Measurements from ENCODE around the gene PANK2. TPM values are rescaled to one million over a fixed set of nuclear protein-coding genes. Genes with fewer than 3 reads are reported as not detected.

PANK2 gene
- polyA plus RNA-seq, 3 donors: 11.8 to 28.5 (median 22.9) TPM

DNA sequence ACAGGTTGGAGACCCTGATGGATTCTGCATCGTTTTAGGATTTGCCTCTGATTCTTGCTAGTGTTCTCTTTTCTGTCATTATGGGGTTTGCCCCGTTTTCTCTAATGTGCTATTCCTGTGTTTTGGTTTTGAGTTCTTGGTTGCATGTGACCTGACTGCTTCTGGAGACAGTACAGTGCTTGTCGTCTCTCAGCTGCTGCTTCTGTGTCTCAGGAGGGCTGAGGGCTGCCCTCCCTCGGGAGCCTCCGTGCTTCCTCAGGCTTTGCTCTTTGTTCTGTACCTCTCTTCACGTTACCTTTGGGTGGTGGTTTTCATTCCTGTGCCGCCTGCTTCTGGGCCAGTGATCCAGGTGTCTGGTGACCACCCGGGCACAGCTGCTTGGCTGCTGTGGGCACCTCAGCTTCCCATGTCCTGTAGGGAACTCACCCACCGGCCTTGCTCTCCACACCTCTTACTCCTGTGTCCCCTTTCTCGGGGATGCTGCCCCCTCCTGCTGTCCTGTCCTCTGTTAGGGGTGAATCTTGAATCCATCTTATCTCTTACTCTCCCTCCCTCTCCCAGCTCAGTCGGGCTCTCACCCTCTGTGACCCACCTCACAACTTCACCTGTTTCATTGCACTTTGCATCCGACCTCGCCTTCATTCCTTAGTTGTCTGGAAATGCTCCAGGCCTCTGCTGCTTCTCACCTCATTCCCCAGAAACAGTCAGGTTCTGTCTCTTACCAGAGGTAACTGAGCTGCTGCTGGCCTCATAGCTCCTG, 33.2 kb downstream of the PANK2 start:
- WGBS, 3 donors: 79 to 83% (median 82%) methylated on average over 13 of the region's 13 CpGs
- H3K27ac ChIP-seq (ENCODE audit: low read depth, low read length): no peak overlapping the region

DNA sequence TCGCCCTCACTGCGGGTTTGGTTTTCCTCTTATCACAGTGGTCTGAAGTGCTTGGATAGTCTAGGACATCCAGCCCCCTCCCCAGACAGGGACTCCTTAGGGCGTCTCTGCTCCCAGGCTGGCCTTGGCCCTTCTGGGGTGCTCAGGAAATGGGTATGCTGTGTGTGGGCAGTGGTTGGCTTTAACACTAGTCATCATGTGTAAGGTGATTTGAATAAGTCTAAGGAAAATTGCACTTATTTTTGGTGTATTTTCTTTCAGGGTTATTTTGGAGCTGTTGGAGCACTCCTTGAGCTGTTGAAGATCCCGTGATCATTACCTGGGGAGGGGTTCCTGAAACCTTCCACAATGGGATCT, 33.8 kb downstream of the PANK2 start:
- WGBS, 3 donors: 91 to 97% (median 93%) methylated on average over 4 of the region's 4 CpGs
- H3K27ac ChIP-seq (ENCODE audit: low read depth, low read length): no peak overlapping the region

DNA sequence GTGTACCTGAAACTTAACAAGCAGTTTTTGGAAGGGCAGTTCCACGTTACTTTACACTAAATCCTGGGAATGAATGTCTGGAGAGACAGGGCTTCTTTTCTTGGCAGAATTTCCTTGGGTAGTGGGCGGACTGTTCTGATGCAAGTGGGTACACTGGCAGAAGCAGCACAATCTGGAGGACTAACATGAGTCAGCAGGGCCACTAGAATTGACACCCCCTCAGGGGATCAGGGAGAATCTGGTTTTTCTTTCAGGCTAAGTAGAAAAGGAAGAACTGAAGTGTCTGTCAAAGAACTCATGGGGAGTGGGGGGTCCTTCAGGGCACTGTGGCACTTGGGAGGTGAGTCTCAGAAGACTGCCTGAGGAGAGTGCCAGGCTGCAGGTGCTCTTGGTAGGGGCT, 34.6 kb downstream of the PANK2 start:
- H3K27ac ChIP-seq (ENCODE audit: low read depth, low read length): no peak overlapping the region
- 66 to 89% (median 76%) methylated on average over 2 of the region's 2 CpGs for WGBS, 3 donors

DNA sequence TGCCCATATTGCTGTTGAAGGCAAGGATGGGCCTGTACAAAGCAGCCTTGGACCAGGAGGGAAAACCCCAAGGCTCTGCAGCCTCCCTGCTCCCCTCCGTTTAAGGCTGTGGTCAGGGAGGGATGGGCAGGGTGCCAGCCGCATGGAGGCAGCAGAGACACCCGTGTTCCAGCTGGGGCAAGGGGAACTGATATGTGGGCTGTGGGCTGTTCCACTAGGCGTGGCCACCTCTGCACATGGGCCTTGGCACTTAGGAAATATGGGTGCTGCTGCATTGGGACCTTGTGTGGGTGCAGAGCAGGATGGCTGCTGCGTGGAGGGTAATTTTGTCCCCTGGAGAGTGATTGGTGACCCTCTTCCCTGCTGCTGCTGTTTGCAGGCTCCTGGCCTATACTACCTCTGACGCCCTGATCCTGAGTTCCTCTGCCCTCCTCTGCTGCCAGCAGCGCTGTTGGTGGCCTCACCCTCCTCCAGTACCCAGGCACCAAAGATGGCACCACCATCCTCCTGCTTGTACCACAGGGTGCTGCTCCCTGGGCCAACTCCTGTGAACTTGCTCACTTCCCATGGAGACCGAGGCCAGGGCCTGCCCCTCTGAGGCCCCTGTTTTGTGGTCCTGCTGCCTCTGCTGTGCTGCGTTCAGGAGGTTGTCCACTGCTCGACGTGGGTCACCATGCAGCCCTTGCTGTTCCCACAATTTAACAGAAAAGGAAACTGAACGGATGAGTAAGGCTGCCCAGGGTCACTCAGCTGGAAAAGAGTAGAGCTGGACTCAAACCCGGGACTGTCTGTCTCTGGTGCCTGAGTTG, 35.3 kb downstream of the PANK2 start:
- 56 to 75% (median 65%) methylated on average over 13 of the region's 13 CpGs for WGBS, 3 donors
- H3K27ac ChIP-seq (ENCODE audit: low read depth, low read length): no peak overlapping the region

DNA sequence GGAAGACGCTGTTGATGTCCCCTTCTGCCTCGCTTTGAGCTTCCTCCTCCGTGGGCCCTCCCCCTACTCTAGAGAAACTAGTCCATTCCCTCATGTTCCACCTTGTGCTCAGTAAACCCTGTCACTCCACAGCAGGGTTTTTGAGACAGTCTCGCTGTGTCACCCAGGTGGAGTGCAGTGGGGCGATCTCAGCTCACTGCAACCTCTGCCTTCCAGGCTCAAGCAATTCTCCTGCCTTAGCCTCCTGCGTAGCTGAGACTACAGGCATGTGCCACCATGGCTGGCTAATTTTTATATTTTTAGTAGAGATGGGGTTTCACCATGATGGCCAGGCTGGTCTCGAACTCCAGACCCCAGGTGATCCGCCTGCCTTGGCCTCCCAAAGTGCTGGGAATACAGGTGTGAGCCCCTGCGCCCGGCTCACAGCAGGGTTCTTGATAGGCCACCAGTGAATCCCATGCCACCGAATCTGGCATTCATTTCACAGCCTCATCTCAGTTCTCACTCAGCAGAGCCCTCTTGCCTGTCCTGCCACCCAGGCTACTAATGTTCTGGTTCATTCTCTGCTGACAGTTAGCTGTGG, 36.0 kb downstream of the PANK2 start:
- WGBS, 3 donors: 89 to 96% (median 91%) methylated on average over 11 of the region's 11 CpGs
- no peak overlapping the region for H3K27ac ChIP-seq (ENCODE audit: low read depth, low read length)

DNA sequence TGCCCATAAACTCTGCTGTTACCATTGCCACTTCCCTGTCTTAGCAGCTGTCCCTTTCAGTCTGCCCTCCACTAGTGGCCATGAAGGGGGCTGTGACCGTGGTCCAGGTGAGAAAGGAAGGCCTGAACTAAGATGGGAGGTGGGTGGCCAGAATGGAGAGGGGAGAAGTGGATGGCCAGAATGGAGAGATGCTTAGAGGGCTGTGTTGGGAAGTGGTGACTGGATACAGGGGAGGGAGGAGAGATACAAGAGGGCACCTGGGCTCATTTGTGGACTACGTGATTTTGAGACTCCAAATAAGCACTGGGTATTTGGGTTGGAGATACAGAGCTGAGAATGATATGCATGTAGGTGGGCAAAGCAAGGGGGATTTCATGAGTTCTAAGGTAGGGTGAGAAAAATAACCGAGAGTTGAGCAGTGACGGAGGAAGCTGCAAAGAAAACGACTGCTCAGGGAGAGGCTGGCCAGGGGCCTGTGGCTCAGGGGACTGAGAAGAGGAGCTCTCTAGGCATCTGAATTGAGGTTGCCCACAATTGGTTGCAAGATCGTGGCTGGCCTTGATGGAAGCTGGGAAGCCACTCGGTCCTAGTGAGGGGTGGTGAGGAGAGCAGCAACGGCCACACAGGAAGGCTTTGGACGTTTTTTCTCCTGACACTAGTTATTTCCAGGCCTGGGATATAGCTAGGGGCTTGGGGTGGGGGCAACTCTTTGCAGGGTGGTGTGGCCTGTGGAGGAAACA, 36.9 kb downstream of the PANK2 start:
- no peak overlapping the region for H3K27ac ChIP-seq (ENCODE audit: low read depth, low read length)
- WGBS, 3 donors: 61 to 74% (median 63%) methylated on average over 9 of the region's 9 CpGs

DNA sequence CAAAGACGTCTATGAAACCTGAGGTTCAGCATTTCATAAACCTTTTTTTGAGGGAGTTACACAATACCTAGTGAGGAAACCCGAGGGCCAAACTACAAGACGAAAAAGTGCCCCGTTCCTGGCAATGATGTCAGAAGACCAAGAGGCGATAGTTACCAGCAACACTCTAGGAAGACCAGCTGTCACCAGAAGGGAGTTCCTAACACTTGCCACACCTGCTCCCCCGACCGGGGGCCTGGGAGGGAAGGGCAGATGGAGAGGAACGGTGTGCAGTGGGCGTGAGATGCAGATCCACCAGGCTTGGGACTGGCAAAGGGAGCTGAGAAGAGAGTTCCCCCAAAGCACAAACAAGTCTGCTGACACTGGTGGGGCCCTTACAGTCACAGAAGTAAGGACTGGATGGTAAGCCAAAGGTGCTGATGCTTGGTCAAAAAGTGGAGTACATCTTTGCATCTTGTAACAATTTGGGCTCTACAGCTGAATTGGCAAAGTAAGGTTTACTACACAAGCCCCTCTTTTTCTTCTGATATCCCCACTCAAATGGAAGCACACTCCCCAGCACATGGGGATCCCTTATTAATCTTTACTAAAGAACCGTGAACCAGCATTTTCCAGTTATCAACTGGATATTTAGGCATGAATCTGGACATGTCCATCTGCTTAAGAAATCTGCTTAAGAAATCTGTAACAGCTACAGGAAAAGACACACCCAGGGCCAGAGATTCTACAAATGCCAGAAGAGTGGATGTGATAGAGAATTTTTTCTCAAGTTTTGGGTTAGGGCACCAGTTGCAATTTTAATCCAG, 38.5 kb downstream of the PANK2 start:
- 30 to 61% (median 36%) methylated on average over 10 of the region's 10 CpGs for WGBS, 3 donors

DNA sequence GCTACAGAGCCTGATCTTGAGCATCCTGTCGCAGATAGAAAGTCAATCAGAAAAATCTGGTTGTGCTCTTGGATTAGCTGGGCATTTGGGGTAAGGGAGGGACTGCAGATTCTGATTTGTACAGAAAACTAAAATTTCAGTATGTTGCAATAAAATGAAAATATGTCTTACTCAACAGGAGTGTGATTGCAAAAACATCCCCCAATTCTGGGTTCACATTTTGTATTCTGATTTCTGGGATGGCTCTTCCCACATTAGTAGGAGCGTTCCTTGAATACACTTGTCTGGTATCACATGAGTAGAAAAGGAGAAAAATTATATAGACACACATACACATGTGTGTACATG, 40.5 kb downstream of the PANK2 start:
- WGBS, 3 donors: 64 to 96% (median 65%) methylated on average over 2 of the region's 2 CpGs
- no peak overlapping the region for H3K27ac ChIP-seq (ENCODE audit: low read depth, low read length)

More for the DNA sequence above, 38.5 kb downstream of the PANK2 start:
- no peak overlapping the region for H3K27ac ChIP-seq (ENCODE audit: low read depth, low read length)

DNA sequence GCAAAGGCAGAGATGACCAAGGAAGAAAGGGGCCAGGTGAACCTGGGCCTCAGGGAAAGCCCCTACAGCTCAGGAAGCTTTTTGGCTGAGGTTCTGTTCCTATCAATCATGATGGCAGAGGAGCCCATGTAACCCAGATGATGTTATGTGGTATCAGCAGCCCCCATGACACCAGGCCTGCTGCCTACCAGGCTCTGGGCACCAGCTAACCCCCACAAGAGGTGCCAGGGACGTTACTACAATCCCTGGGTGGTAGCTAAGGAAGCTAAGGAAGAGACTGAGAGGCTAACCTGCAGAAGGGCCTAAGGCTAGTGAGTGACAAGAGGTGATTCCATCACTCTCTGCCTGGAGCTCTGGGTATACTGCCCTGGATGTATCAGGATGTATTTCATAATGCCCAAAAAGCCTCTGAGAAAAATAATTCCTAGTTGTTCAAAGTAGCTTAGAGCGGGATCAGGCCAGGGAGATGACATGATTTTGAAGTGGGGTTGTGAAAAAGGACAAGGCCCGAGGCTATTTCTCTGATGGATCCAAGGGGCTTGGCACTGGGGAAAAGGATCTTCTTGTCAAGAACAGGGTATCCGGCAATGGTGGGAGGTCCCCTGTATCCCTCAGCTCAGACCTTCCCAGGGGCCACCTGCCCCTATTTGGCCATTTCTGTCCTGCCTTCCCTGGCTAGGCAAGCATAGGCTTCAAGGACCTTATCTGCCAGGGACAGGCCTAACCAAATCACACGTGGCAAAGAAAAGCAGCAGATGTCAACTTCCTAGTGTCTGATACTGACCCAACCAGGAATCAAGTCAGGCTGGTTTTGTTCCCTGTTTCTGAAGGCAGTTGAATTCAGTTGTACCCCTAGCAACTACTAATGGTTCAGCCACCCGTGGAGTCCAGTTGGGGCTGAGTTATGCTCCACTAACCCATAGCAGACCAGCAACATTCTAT, 41.3 kb downstream of the PANK2 start:
- no peak overlapping the region for H3K27ac ChIP-seq (ENCODE audit: low read depth, low read length)
- 57 to 70% (median 61%) methylated on average over 6 of the region's 6 CpGs for whole genome bisulfite sequencing, 3 donors

DNA sequence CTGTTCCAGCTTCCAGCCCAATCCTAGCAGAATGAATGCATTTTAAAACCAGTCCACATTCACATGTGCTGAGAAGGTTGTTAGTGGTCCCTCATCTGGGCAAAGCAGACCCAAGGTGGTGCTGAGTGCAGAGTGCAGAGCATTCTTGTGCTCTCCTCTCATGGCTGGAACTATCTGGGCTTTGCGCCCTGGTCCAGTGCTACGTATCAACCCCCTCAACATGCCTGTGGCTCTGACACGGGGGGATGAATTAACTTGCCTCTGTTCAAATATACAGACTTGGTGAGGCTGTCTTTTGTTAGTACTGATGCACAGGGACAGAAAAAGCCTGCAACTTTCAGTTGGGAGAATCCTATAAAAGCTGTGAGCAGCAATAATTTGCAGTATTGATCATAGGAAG, 42.5 kb downstream of the PANK2 start:
- WGBS, 3 donors: 80 to 82% (median 81%) methylated on average over 3 of the region's 3 CpGs
- H3K27ac ChIP-seq (ENCODE audit: low read depth, low read length): no peak overlapping the region

DNA sequence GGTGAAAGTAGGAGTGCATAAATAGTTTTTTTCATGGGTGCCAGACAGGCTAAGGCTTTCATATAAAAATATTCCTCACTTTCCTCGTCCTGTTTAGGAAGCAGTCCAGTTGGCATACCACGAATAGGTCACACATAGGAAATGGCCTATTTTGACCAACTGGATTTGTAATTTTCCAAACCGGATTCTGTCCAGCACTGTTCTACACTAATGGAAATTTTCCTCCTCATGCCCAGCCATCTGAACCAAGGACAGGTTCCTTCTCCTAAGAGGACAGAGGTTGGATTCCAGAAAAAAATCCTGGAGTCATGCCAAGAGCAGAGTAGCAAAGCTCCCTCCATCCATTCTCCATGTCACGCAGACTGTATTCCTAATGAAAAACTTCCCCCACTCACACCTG, 43.1 kb downstream of the PANK2 start:
- WGBS, 3 donors: 45 to 72% (median 58%) methylated on average over 4 of the region's 4 CpGs
- H3K27ac ChIP-seq (ENCODE audit: low read depth, low read length): no peak overlapping the region

DNA sequence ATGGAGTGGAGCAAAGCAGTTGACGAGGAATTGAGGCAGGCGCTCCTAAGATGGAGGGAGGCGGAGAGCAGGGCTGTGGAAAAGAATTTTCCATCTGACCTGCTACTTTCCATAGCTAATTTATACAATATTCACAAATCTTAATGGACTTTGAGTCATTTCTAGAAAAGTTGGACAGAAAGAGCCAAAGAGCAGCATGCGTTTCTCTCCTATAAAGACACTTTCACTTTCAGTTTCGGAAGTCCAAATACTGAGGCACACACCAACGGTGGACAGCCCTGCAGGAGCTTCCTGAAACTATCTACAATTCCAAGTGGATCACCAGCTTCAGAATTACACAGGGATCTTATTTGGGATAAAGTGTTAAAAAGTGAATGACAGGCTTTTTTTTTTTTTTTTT, 43.5 kb downstream of the PANK2 start:
- WGBS, 3 donors: 32 to 69% (median 33%) methylated on average over 6 of the region's 6 CpGs
- no peak overlapping the region for H3K27ac ChIP-seq (ENCODE audit: low read depth, low read length)

DNA sequence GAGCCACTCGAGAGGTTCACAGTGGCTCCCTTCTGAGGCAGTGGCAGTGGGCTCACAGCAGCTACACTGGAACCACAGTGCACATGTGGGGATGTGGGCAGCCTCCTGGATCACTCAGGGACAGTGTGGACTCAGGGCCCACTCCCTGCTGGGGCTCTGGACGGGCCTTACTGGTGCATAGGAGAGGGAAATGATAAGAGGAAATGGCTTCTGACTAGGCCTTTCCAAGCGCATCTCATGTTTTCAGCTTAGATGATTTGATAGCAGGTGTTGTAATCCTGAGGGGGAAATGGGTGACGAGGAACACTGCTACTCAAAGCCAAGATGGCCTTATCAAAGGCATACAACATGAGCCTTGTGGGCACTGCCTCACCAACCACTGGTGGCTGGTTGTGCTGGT, 44.0 kb downstream of the PANK2 start:
- 41 to 84% (median 53%) methylated on average over 4 of the region's 4 CpGs for WGBS, 3 donors
- H3K27ac ChIP-seq (ENCODE audit: low read depth, low read length): no peak overlapping the region

DNA sequence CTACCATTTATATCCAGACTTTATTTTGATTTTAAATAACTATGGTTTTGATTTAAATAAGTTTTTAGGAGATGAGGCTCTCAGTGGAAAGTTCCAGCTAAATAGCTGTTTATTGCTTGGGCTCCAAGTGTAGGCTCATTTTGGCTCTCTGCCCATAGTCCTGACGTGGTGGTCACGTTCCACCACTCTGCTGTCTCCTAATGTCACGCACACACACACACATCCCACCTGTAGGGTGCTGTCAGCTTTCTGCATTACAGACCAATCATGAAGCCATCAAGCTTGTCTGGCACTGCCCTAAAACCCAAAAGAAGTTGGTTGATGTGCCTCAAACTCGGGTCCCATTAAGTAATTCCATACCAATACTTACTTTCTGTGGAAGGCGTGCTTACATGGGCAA, 45.4 kb downstream of the PANK2 start:
- no peak overlapping the region for H3K27ac ChIP-seq (ENCODE audit: low read depth, low read length)
- 80 to 89% (median 80%) methylated on average over 5 of the region's 5 CpGs for WGBS, 3 donors

DNA sequence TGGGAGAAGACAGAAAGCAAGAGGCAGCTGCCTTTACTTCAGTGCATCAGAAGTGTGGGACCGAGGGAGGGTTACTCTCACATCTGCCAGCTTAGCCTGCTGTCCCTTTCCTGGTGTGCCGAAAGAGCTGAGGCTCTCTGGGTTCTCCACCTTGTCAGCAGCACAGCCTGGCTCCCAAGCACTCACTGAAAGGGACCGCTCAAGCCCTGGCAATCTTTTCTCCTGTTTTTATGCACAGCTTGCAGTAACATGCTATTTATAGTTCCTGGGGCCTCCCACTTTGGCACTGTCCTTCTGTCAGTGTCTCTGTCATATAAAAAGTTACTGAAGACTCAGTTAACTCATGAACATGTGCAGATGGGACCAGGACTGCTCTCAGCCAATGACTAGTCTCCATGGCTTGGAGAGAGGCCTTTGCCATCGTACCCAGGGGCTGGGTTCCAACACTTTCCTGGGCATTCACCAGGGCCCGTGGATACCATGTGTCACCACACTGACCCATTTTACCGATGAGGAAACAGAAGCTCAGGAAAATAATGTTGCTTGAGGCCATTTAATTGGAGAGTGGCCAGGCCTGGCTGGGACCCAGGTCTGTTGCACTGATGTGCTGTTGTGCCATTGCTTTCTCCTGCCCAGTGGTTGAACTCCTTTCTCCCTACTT, 46.2 kb downstream of the PANK2 start:
- WGBS, 3 donors: 57 to 66% (median 58%) methylated on average over 6 of the region's 6 CpGs
- H3K27ac ChIP-seq (ENCODE audit: low read depth, low read length): no peak overlapping the region

DNA sequence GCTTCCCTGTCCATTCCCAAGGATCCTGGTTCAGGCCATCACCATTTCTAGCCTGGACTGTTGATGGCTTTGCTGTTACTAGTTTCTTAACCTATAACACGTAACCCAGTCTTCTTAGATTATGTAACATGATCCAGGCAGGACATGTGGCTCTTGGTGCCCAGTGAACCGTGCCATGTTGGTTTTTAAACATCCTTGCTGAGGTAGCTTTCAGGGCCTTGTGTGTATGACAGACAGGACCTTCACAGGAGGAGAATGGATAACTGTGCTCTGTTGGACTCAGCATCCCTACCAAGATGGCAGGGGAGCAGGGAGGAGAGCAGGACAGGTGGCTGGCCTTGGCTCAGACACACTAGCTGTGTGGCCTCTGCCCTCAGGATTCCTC, 46.8 kb downstream of the PANK2 start:
- WGBS, 3 donors: 81 to 98% (median 86%) methylated on average over 2 of the region's 2 CpGs
- no peak overlapping the region for H3K27ac ChIP-seq (ENCODE audit: low read depth, low read length)

DNA sequence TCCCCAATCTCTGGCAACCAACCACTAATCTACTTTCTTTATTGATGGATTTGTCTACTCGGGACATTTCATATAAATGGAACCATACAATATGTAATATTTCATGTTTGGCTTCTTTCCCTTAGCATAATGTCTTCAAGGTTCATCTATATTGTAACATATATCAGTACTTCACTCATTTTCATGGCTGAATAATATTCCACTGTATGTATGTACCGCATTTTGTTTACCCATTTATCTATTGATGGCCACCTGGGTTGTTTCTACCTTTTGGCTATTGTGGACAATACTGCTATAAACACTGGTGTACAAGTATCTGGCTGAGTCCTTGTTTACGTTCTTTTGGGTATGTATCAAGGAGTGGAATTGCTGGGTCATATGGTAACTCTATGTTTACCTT, 48.4 kb downstream of the PANK2 start:
- WGBS, 3 donors: 96 to 98% (median 96%) methylated on average over 3 of the region's 3 CpGs
- H3K27ac ChIP-seq (ENCODE audit: low read depth, low read length): no peak overlapping the region
